Breast epithelium (tissue), 3 donors: Measurements from ENCODE around the gene NR3C2.

Experiments
- CTCF ChIP-seq, 3 donors: fragments of 450-650 bp; IDR thresholded peaks; one replicate each; pipeline ENCODE4 v1.5.1; 2016 to 2017; ENCODE audit warnings: antibody characterized with exemption in 3 of 3, mild to moderate bottlenecking in 3 of 3, moderate library complexity in 3 of 3
- POLR2A ChIP-seq: fragments of 450-650 bp; IDR thresholded peaks from one replicate; pipeline ENCODE4 v1.6.1; 2016; ENCODE audit warnings: antibody characterized with exemption, mild to moderate bottlenecking, moderate library complexity
- POLR2AphosphoS5 ChIP-seq, 3 donors: sonication (generic); formaldehyde crosslinking; IDR thresholded peaks; one replicate each; pipeline ENCODE4 v1.6.1; 2017; ENCODE audit warnings: antibody characterized with exemption in 3 of 3

GRCh38 chr4:148214529-148215166 lies 227.6 kb downstream of the NR3C2 start:
- no peak for TF ChIP-seq POLR2A
- no peak for TF ChIP-seq CTCF (IDR thresholded peaks at IDR 0.05)
- TF ChIP-seq POLR2AphosphoS5 (IDR thresholded peaks at IDR 0.05): peak in 1 of 3 donors; percentile 19
